HEK293T (cell line): ENCODE measurements around the gene UBE2O.

Experiments used
- BHLHE40 ChIP-seq: fragments of 450-650 bp; IDR thresholded peaks from 2 replicates; pipeline ENCODE4 v1.6.1; 2016; ENCODE audit warnings: mild to moderate bottlenecking, moderate library complexity, borderline replicate concordance
- FOXM1 ChIP-seq: fragments of 450-650 bp; IDR thresholded peaks from 2 replicates; pipeline ENCODE4 v1.6.1; 2017; ENCODE audit warnings: mild to moderate bottlenecking, borderline replicate concordance
- SP1 ChIP-seq: fragments of 450-650 bp; IDR thresholded peaks from 2 replicates; pipeline ENCODE4 v1.6.1; 2017
- TARDBP ChIP-seq: fragments of 450-650 bp; IDR thresholded peaks from 2 replicates; pipeline ENCODE4 v1.6.1; 2016
- ZNF384 ChIP-seq: fragments of 450-650 bp; IDR thresholded peaks from 2 replicates; pipeline ENCODE4 v1.6.1; 2016
- TF ChIP-seq, protein P1 (sequence below): fragments of 450-650 bp; IDR thresholded peaks from 2 replicates; pipeline ENCODE4 v1.6.1; 2016

DNA sequence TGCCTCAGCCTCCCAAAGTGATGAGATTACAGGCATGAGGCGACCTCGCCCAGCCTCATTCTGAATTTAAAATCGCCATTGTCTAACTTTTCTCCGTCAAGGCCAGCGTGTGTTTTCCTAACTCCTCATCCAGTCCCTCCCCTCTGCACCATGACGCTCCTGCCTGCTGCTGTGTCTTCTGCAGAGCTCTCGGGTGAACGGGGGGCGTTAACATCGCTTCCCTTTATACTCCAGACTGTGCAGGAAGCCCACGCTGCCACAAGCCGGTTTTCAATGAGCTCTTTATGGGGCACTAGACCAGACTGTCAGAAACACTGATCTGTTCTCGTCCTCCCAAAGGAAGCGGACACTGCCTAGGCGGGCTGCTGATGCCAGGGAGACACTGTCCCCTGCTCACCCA, 27.7 kb upstream of the UBE2O start:
- TF ChIP-seq, protein P1, sequence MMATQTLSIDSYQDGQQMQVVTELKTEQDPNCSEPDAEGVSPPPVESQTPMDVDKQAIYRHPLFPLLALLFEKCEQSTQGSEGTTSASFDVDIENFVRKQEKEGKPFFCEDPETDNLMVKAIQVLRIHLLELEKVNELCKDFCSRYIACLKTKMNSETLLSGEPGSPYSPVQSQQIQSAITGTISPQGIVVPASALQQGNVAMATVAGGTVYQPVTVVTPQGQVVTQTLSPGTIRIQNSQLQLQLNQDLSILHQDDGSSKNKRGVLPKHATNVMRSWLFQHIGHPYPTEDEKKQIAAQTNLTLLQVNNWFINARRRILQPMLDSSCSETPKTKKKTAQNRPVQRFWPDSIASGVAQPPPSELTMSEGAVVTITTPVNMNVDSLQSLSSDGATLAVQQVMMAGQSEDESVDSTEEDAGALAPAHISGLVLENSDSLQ, result no peak
- no peak for TF ChIP-seq ZNF384
- TF ChIP-seq BHLHE40, result no peak
- no peak for TF ChIP-seq SP1
- no peak for TF ChIP-seq FOXM1
- TF ChIP-seq TARDBP, result no peak
